Ectodermal cell (in vitro differentiated cells): ENCODE measurements around the gene AQP7.
"Not testable (repeated sequence)": the region's sequence is repeated elsewhere in the genome, so short reads cannot be mapped to it uniquely, and the experiment has no call there.

Experiments
- H3K27ac ChIP-seq: 2 replicates; pipeline ENCODE4 v1.7.0; 2013; ENCODE audit warnings: mild to moderate bottlenecking, low read depth, low read length; ENCODE audit not compliant: insufficient read depth, poor library complexity, severe bottlenecking
- H3K27me3 ChIP-seq: 2 replicates; pipeline ENCODE4 v1.7.0; 2013; ENCODE audit warnings: mild to moderate bottlenecking, low read length; ENCODE audit not compliant: insufficient read depth, control insufficient read depth, poor library complexity, severe bottlenecking
- H3K36me3 ChIP-seq: one replicate; pipeline ENCODE4 v1.7.0; 2013; ENCODE audit warnings: low read length; ENCODE audit not compliant: control insufficient read depth, insufficient read depth
- H3K4me1 ChIP-seq: one replicate; pipeline ENCODE4 v1.7.0; 2013; ENCODE audit warnings: low read length; ENCODE audit not compliant: control insufficient read depth, insufficient read depth
- H3K4me3 ChIP-seq: 2 replicates; pipeline ENCODE4 v1.7.0; 2013; ENCODE audit warnings: low read depth, low read length, control low read depth; ENCODE audit not compliant: insufficient read depth
- H3K9me3 ChIP-seq: 2 replicates; pipeline ENCODE4 v1.7.0; 2013; ENCODE audit warnings: mild to moderate bottlenecking, low read length, moderate library complexity; ENCODE audit not compliant: control insufficient read depth
- WGBS, 2 experiments: methylation state at CpG; one replicate each; pipeline ENCODE4 v1.1.7; 2013; ENCODE audit warnings: missing lambda C conversion rate in 2 of 2; 5-methylcytosine and 5-hydroxymethylcytosine counted together

The AQP7 gene

DNA sequence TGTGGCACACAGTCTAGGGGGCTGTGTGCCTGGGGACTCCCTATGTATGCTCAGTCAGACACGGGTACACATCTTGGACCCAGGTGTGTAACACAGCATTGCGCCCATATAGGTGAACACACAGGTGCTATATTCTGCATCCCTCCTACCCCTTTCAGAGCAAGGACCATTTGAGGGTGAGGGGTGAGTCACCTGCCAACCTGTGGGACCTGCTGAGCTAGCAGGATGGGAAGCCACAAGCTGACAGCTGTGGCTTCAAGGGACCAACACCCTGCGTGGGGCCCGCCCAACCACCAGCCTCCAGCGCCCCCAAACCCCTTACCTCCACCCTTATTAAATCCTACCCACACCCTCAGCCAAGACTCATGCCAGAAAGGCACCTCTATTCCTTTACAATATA, 14.6 kb upstream of the AQP7 start:
- Histone ChIP-seq H3K4me3 (no peak overlapping the region), H3K27ac (no peak overlapping the region), H3K27me3 (no peaks in the 10 kb centered on the region), H3K36me3 (no peaks in the 10 kb centered on the region), H3K9me3 (no peaks in the 10 kb centered on the region), H3K4me1 (no peaks in the 10 kb centered on the region)
- 76 to 81% methylated on average over 5 of the region's 5 CpGs for WGBS, 2 experiments

DNA sequence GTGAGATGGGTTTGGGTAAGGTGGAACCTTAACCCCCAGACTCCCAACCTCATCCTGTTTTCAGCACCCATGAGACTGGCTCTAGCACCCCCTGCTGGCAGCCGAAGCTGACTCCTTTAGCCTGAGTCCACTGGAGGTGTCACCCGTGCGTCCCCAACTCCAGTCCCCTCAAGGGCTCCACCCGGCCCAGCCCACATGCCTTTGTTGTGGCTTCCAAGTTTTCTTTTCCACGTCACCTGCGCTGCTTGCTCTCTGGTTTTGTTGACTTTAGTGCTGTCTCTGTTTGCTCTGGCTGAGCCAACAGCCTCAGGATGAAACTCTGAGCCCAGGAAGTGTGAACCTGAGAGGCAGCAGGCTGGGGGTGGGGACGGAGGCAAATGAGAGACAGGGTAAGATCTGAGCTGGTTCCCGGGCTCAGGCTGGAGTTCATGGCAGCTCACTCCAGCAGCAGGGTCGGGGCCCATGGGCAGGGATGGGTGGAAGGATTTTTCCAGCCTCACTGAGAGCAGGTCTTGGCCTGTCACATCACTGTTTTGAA, 13.2 kb upstream of the AQP7 start:
- no peak overlapping the region for H3K27ac ChIP-seq
- H3K4me1 ChIP-seq = no peaks in the 10 kb centered on the region
- no peak overlapping the region for H3K4me3 ChIP-seq
- no peaks in the 10 kb centered on the region for H3K36me3 ChIP-seq
- no peaks in the 10 kb centered on the region for H3K27me3 ChIP-seq
- H3K9me3 ChIP-seq = no peaks in the 10 kb centered on the region
- WGBS, 2 experiments = 46 to 51% methylated on average over 9 of the region's 9 CpGs

DNA sequence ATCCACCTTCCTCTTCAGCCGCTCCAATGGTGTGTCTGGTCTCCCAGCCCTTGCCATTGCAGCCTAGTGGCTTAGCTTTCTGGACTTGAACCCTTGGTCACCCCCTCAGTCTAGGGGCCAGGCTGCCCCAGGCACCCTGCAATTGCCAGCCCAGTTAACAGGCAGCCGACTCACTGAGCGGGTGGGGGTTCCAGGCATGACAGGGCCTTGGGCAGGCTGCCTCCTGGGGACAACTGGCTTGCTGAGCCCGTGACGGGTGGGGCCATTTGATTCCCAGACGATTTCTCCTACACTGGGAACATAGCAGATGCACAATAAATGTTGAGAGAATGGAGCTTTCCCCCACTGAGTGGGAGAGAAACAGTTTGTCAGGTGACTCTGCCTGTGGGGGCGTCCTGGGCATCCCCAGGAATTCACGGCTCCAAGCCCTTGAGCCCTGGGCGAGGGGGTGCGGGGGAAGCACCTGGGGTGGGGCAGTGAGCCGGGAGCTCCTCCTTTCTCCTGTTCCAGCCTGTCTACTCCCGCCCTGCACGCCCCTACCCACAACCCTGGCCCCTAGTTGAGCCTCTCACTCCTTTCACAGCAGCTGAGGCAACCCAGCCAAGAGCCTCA, 12.6 kb upstream of the AQP7 start:
- WGBS, 2 experiments = 87 to 88% methylated on average over 13 of the region's 13 CpGs
- H3K4me1 ChIP-seq = no peaks in the 10 kb centered on the region
- H3K4me3 ChIP-seq = no peak overlapping the region
- no peak overlapping the region for H3K27ac ChIP-seq
- no peaks in the 10 kb centered on the region for H3K9me3 ChIP-seq
- H3K36me3 ChIP-seq = no peaks in the 10 kb centered on the region
- H3K27me3 ChIP-seq = no peaks in the 10 kb centered on the region

DNA sequence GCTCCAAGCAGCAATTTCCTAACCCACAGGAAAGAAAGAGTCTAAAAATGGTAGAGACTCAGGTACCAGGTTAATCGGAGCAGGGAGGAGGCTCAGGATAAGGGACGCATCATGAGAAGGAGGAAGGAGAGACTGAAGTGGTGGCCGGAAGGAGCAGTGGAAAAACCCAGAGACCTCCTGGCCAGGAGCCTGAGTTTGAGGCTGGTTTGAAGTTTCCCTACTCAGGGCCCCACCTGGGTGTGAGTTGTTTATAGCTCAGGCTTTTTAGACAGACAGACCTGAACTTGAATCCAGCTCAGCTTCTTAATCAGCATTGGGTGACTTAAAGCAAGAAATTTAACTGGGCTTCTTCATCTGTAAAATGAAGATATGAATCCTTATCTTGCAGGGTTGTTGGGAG, 11.9 kb upstream of the AQP7 start:
- Histone ChIP-seq H3K27me3 (no peaks in the 10 kb centered on the region), H3K4me1 (no peaks in the 10 kb centered on the region), H3K27ac (no peak overlapping the region), H3K9me3 (no peaks in the 10 kb centered on the region), H3K4me3 (no peak overlapping the region), H3K36me3 (no peaks in the 10 kb centered on the region)
- WGBS, 2 experiments = 90 to 92% methylated on average over 3 of the region's 3 CpGs

DNA sequence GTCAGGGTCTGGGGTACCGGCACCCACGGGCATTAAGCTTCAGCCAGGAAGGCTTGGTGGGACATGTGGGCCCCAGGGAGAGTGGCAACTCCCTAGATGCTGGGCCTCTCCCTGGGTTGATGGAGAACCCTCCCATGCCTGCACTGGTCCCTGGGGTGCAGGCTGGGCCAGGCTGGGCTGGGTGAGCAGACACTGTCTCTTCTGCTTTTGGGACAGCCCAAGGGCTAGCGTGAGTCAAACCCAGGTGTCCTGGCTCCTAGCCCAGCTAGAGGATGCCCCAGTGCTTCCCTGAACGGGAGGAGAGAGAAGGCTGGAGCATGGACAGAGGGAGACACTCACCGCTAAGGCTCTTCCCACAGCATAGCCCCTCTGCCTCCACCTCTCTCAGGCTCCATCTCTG, 5.7 kb upstream of the AQP7 start:
- Histone ChIP-seq H3K9me3 (no peaks in the 10 kb centered on the region), H3K36me3 (no peaks in the 10 kb centered on the region), H3K4me3 (no peak overlapping the region), H3K27ac (no peak overlapping the region), H3K4me1 (peaks cover 7% of the 10 kb centered on the region), H3K27me3 (no peaks in the 10 kb centered on the region)
- 84 to 90% methylated on average over 5 of the region's 5 CpGs for WGBS, 2 experiments

DNA sequence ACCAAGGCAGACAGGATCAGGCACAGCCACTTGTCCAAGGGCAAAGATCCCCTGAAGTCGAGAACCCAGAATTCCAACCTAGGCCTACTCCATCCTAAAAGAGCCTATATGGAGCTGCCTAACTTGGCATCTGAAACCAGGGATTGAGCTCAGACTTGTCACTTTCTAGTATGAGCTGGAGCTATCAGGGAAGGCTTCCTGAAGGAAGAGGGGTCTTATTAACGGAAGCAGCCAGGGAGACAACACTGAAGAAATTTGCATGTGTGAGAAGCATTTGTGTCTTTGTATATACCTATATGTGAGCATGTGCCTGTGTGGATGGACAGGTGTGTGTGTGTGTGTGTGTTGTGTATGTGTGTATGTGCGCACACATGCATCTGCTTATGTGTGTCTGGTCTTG, 4.7 kb upstream of the AQP7 start:
- no peaks in the 10 kb centered on the region for H3K36me3 ChIP-seq
- H3K4me3 ChIP-seq = no peak overlapping the region
- no peaks in the 10 kb centered on the region for H3K27me3 ChIP-seq
- H3K4me1 ChIP-seq = peaks cover 11% of the 10 kb centered on the region
- 91 to 94% methylated on average over 2 to 3 of the region's 3 CpGs for WGBS, 2 experiments
- no peak overlapping the region for H3K27ac ChIP-seq
- no peaks in the 10 kb centered on the region for H3K9me3 ChIP-seq

DNA sequence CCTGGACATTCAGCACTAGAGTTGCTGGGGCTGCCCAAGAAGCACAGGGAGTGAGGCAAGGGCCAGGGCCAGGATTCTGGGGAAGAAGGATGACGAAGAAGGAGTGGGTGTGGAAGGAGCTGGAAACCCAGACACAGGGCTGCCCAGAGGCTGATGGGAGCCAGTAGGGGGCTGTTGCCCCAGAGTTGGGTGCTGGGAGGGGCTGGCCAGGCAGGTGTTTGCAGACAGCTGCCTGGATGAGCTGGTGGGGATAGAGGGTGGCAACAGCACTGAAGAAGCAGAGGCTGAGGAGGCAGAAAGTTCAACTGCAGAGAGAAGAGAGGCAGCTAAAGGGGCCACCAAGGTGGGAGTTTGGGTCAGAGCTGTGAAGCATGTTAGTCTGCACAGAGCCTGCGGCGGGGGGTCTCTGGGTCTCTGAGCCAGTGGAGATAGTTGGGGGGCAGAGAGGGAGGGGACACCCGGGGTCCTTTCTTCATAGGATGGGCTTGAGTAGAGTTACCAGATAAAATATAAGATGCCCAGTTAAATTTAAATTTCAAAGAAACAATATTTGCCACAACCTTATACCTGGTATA, 2.5 kb upstream of the AQP7 start:
- no peaks in the 10 kb centered on the region for H3K36me3 ChIP-seq
- WGBS, 2 experiments = 95 to 96% methylated on average over 4 of the region's 4 CpGs
- no peak overlapping the region for H3K4me3 ChIP-seq
- H3K27ac ChIP-seq = no peak overlapping the region
- H3K4me1 ChIP-seq = peaks cover 12% of the 10 kb centered on the region
- no peaks in the 10 kb centered on the region for H3K9me3 ChIP-seq
- H3K27me3 ChIP-seq = no peaks in the 10 kb centered on the region

DNA sequence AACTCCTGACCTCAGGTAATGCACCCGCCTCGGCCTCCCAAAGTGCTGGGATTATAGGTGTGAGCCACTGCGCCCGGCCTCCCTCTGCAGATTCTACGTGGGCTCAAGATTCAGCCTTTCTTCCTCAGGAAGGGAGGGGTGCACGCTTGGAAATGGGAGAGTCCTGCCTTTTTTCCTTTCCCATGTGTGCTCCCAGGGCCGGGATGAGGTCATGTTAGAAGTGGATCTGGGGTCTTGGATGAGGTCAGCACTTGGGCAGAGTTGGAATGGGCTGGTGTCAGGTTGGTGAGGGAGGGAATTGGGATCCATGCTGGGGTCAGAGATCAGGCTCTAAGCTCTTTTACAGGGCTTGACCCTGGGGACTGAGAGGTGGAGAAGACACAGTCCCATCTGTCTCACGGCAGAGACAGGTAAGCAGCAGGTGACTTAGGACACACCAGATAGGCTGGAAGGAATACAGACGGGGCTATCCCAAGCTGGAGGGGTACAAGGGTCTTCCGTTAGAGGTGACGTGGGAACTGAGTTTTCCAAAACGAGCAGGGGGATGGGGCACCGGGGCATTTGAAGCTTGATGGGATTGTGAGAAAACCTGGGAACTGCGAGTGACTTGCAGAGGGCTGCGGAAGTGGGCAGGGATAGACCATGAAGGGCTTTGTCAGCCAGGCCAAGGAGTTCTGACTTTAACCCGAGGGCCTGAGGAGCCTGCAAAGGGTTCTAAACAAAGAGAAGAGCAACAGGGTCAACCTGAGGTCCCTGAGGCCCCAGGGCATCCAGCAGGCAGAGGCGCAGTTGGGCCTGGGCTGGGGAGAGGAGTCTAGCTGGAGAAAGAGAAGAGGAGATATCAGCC, 1.8 kb upstream of the AQP7 start:
- H3K27me3 ChIP-seq = no peaks in the 10 kb centered on the region
- no peaks in the 10 kb centered on the region for H3K36me3 ChIP-seq
- no peak overlapping the region for H3K4me3 ChIP-seq
- no peak overlapping the region for H3K27ac ChIP-seq
- WGBS, 2 experiments = 89 to 90% methylated on average over 17 of the region's 17 CpGs
- H3K4me1 ChIP-seq = peaks cover 12% of the 10 kb centered on the region
- H3K9me3 ChIP-seq = no peaks in the 10 kb centered on the region

DNA sequence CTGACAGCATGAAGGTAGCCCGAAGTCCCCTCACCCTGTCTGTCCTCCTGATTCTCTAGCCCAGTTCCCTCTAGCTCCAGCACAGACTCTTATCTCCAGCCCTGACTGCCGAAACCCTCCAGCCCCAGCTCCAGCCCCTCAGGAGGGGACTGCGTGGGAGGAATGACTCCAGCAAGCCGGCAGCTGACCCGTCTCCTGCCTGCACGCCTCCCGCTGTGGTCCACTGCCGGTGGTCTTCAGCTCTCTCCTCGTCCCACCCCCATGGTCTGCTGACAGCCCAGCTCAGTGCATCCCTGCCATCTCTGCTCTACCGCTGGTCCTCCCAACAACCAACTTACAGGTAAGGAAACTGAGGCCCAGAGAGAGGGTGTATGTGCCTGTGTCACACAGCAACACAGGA, 559 bp downstream of the AQP7 start:
- not testable (repeated sequence) for H3K36me3 ChIP-seq, H3K4me3 ChIP-seq, H3K27ac ChIP-seq, H3K27me3 ChIP-seq, H3K9me3 ChIP-seq
- peaks cover 12% of the 10 kb centered on the region for H3K4me1 ChIP-seq
- WGBS, 2 experiments = 65% methylated on average over 8 to 9 of the region's 10 CpGs

DNA sequence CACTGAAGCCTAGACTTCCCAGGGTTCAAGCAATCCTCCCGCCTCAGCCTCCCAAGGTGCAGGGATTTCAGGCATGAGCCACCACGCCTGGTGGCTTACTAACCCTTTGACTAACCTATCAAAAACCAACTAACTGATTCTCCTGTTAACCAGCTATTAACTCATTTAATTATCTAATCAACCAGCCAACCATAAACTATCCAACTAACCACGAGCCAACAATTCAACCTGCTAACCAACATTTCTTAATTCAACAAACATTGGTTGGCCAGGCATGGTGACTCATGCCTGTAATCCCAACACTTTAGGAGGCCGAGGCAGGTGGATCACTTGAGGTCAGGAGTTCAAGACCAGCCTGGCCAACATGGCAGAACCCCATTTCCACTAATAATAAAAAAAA, 3.3 kb downstream of the AQP7 start:
- not testable (repeated sequence) for H3K4me3 ChIP-seq, H3K27me3 ChIP-seq, H3K27ac ChIP-seq, H3K4me1 ChIP-seq, H3K36me3 ChIP-seq, H3K9me3 ChIP-seq
- 87 to 91% methylated on average over 4 of the region's 4 CpGs for WGBS, 2 experiments
